ENCODE data around the gene FAM110A.

- TF ChIP-seq CTCF (IDR thresholded peaks at IDR 0.05) (no peak), EP300 (IDR thresholded peaks at IDR 0.05) (no peak), POLR2A (IDR thresholded peaks at IDR 0.05) (no peak), POLR2AphosphoS5 (IDR thresholded peaks at IDR 0.05) (no peak)
These were observed 9.0 kb downstream of the FAM110A start for GRCh38 chr20:842547-842940.

Data from gastroesophageal sphincter (tissue), 3 donors.